OCI-LY1 (cell line): Measurements from ENCODE around the gene DYRK1A.

Source experiments
- H2AFZ ChIP-seq: fragments of 200-600 bp; sonication (generic), shearing (Covaris generic); 2 replicates; pipeline ENCODE4 v1.6.0; 2014; ENCODE audit warnings: antibody characterized with exemption, mild to moderate bottlenecking, low read length
- H3F3A ChIP-seq: fragments of 200-600 bp; sonication (generic), shearing (Covaris generic); 2 replicates; pipeline ENCODE4 v1.6.0; 2014; ENCODE audit warnings: mild to moderate bottlenecking, antibody characterized with exemption, low read length, moderate library complexity; ENCODE audit not compliant: insufficient read depth
- H3K27ac ChIP-seq: fragments of 200-600 bp; sonication (generic); 2 replicates; pipeline ENCODE4 v1.5.1; 2014; ENCODE audit warnings: low read length, mixed run types, mild to moderate bottlenecking, low read depth; ENCODE audit not compliant: poor library complexity, severe bottlenecking
- H3K27me3 ChIP-seq: fragments of 200-600 bp; sonication (generic); 2 replicates; pipeline ENCODE4 v1.6.0; 2014; ENCODE audit warnings: antibody characterized with exemption, mild to moderate bottlenecking, low read length, moderate library complexity; ENCODE audit not compliant: insufficient read depth
- H3K36me3 ChIP-seq: fragments of 200-600 bp; sonication (generic); 2 replicates; pipeline ENCODE4 v1.6.1; 2014; ENCODE audit warnings: mild to moderate bottlenecking, antibody characterized with exemption, low read length, moderate library complexity, mixed read lengths; ENCODE audit not compliant: insufficient read depth
- H3K4me1 ChIP-seq: fragments of 200-600 bp; sonication (generic); 2 replicates; pipeline ENCODE4 v1.5.1; 2014; ENCODE audit warnings: mild to moderate bottlenecking, low read length, moderate library complexity; ENCODE audit not compliant: insufficient read depth, severe bottlenecking
- H3K4me2 ChIP-seq: fragments of 200-600 bp; sonication (generic), shearing (Covaris generic); 2 replicates; pipeline ENCODE4 v1.6.1; 2014; ENCODE audit warnings: low read length
- H3K4me3 ChIP-seq: fragments of 200-600 bp; sonication (generic); 2 replicates; pipeline ENCODE4 v1.5.1; 2014; ENCODE audit warnings: low read length, low read depth, mild to moderate bottlenecking, mixed read lengths; ENCODE audit not compliant: poor library complexity, severe bottlenecking
- H3K79me2 ChIP-seq: fragments of 200-600 bp; shearing (Covaris generic); 2 replicates; pipeline ENCODE4 v1.6.1; 2016; ENCODE audit warnings: mixed run types, low read length, mixed read lengths; ENCODE audit not compliant: insufficient read depth
- H3K9ac ChIP-seq: fragments of 200-600 bp; sonication (generic), shearing (Covaris generic); 2 replicates; pipeline ENCODE4 v1.6.1; 2014; ENCODE audit warnings: mild to moderate bottlenecking, low read length, mixed read lengths
- H3K9me2 ChIP-seq: fragments of 200-600 bp; sonication (generic), shearing (Covaris generic); 2 replicates; pipeline ENCODE4 v1.6.1; 2014; ENCODE audit warnings: low read depth, mild to moderate bottlenecking, low read length, mixed read lengths
- H3K9me3 ChIP-seq: fragments of 200-600 bp; shearing (Covaris generic); 2 replicates; pipeline ENCODE4 v1.6.1; 2014; ENCODE audit warnings: low read length, mixed read lengths
- H4K20me1 ChIP-seq: fragments of 200-600 bp; sonication (generic), shearing (Covaris generic); 2 replicates; pipeline ENCODE4 v1.6.0; 2016; ENCODE audit warnings: mild to moderate bottlenecking, low read length; ENCODE audit not compliant: insufficient read depth
- EZH2 ChIP-seq: fragments of 200-600 bp; sonication (generic), shearing (Covaris generic); IDR thresholded peaks from 2 replicates; pipeline ENCODE4 v1.8.0; 2017; ENCODE audit warnings: borderline replicate concordance, mixed run types, mild to moderate bottlenecking, antibody characterized with exemption, low read length, moderate library complexity, mixed read lengths
- TF ChIP-seq, protein P1 (sequence below): fragments of 200-600 bp; sonication (generic), shearing (Covaris generic); IDR thresholded peaks from 2 replicates; pipeline ENCODE4 v1.5.1; 2017; ENCODE audit warnings: mild to moderate bottlenecking, antibody characterized with exemption, low read length, moderate library complexity, mixed read lengths

DYRK1A gene

GRCh38 chr21:37384416-37384815, 17.8 kb downstream of the DYRK1A start:
- Histone ChIP-seq H3K4me2 (no peak overlapping the region), H3K4me1 (peaks cover 12% of the 10 kb centered on the region), H3K27me3 (no peaks in the 10 kb centered on the region), H3K9me2 (no peaks in the 10 kb centered on the region), H3F3A (no peaks in the 10 kb centered on the region), H2AFZ (no peak overlapping the region), H3K9me3 (no peaks in the 10 kb centered on the region), H3K79me2 (peaks cover 100% of the 10 kb centered on the region), H3K9ac (no peak overlapping the region), H4K20me1 (no peaks in the 10 kb centered on the region), H3K4me3 (no peak overlapping the region), H3K27ac (no peak overlapping the region), H3K36me3 (peaks cover 4% of the 10 kb centered on the region; the same call in 1 of the 2 replicates)
- TF ChIP-seq, protein P1, sequence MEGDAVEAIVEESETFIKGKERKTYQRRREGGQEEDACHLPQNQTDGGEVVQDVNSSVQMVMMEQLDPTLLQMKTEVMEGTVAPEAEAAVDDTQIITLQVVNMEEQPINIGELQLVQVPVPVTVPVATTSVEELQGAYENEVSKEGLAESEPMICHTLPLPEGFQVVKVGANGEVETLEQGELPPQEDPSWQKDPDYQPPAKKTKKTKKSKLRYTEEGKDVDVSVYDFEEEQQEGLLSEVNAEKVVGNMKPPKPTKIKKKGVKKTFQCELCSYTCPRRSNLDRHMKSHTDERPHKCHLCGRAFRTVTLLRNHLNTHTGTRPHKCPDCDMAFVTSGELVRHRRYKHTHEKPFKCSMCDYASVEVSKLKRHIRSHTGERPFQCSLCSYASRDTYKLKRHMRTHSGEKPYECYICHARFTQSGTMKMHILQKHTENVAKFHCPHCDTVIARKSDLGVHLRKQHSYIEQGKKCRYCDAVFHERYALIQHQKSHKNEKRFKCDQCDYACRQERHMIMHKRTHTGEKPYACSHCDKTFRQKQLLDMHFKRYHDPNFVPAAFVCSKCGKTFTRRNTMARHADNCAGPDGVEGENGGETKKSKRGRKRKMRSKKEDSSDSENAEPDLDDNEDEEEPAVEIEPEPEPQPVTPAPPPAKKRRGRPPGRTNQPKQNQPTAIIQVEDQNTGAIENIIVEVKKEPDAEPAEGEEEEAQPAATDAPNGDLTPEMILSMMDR, result no peak
- no peak for TF ChIP-seq EZH2

- H3K27me3 ChIP-seq, result no peaks in the 10 kb centered on the region
- H4K20me1 ChIP-seq, result no peaks in the 10 kb centered on the region
Observed at GRCh38 chr21:37385179-37385765, 18.7 kb downstream of the DYRK1A start.

GRCh38 chr21:37386151-37386550, 19.6 kb downstream of the DYRK1A start:
- Histone ChIP-seq H2AFZ (no peak overlapping the region), H3K79me2 (peaks cover 100% of the 10 kb centered on the region), H3K9me3 (no peaks in the 10 kb centered on the region), H3K9me2 (no peaks in the 10 kb centered on the region), H3K4me2 (no peak overlapping the region), H3K9ac (no peak overlapping the region), H3K27ac (no peak overlapping the region), H3K36me3 (peaks cover 4% of the 10 kb centered on the region; the same call in 1 of the 2 replicates), H3K4me1 (peaks cover 12% of the 10 kb centered on the region), H3K27me3 (no peaks in the 10 kb centered on the region), H3K4me3 (no peak overlapping the region), H4K20me1 (no peaks in the 10 kb centered on the region), H3F3A (no peaks in the 10 kb centered on the region)
- no peak for TF ChIP-seq EZH2
- TF ChIP-seq, protein P1, result no peak

More at GRCh38 chr21:37385179-37385765, 18.7 kb downstream of the DYRK1A start:
- no peak overlapping the region for H3K4me2 ChIP-seq
- H3K9ac ChIP-seq, result no peak overlapping the region
- H3K36me3 ChIP-seq, result peaks cover 4% of the 10 kb centered on the region; the same call in 1 of the 2 replicates
- H3K79me2 ChIP-seq, result peaks cover 100% of the 10 kb centered on the region
- H3K9me3 ChIP-seq, result no peaks in the 10 kb centered on the region
- H3K9me2 ChIP-seq, result no peaks in the 10 kb centered on the region
- H3F3A ChIP-seq, result no peaks in the 10 kb centered on the region
- no peak overlapping the region for H2AFZ ChIP-seq
- no peak overlapping the region for H3K4me3 ChIP-seq
- H3K4me1 ChIP-seq, result peaks cover 12% of the 10 kb centered on the region
- no peak for TF ChIP-seq EZH2
- TF ChIP-seq, protein P1, result no peak
- no peak overlapping the region for H3K27ac ChIP-seq
